ENCODE measurements around the gene DLST. TPM values are rescaled to one million over a fixed set of nuclear protein-coding genes. Genes with fewer than 3 reads are reported as not detected.

The DLST gene
- total RNA-seq = 67.1 and 70.2 TPM in 2 replicates

DNA sequence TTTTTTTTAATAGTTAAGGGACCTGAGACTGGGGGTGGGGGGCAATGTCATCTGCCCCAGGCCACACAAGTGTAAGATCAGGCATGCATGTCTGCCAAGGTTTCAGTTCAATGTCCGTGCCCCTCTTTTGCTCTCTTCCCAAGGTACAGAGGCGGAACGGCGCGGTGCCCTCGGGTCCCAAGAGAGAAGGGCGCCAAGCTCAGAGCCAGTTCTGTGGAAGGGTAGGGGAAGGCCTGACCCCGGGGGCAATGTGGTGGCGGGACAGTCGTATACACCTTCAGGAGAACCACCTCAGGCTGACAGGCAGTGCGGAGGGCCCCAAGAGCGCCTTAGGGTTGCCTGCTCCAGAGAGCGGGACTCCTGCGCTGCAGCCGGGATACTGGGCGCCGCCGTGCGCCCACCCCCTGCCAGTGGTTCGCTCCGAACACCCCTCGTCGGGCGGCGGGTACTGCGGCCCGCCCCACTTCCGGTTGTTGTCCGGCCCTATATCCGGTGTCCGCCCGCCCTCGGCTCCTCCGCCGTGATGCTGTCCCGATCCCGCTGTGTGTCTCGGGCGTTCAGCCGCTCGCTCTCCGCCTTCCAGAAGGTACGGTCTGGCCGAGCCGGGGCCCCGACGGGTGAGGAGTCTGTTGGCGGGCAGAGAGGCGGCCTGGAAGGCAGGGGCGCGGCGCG is at the start of gene DLST:
TSS of gene DLST (plus strand) at position 486 of the 672 bp plus-strand sequence. CDS start at position 524, 38 bp downstream.

DNA sequence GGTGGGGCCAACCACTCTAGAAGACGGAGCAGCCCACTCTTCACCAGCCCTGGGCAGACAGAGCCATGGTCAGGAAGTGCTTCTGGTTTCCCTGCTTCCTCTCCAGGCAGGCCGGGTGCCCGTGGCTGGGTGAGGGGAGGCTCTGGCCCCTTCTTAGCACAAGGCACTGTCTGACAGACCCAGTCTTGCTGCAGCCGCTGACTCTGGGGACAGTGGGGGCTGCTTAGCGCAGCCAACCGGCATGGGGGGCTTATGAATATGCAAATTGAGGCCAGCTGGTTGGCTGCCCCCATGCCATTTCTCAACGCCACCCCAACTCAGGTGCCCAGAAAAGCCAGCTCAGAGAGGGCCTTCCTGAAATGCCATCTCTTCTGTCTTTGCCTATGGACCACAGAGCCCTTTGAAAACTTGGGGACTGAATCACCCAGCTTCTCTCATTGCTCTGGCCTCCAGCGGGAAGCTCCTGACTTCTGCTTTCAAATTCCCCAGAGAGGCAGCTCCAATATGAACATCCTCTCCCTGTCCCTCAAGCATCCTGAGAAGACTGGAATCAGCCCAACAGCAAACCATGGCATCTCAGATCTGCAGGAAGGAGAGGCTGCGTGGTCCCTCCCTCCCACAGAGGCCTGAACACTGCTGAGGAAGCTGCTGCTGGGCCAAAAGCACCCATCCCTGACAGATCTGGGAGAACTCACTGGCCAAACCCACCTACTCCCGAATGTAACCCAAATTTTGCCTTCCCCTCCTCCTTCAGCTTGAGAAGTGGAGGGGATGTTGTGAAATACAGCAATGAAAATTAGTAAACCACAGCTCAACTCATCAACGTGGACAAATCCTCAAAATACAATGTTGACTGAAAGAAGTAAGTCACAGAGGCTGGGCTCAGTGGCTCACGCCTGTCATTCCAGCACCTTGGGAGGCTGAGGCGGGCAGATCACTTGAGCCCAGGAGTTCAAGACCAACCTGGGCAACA is 5.5 kb upstream of the DLST start, which contains the start of gene PROX2:
TSS of gene PROX2 (minus strand) at position 205 of the 973 bp plus-strand sequence. CDS start 12,311 bp downstream, outside the sequence.

DNA sequence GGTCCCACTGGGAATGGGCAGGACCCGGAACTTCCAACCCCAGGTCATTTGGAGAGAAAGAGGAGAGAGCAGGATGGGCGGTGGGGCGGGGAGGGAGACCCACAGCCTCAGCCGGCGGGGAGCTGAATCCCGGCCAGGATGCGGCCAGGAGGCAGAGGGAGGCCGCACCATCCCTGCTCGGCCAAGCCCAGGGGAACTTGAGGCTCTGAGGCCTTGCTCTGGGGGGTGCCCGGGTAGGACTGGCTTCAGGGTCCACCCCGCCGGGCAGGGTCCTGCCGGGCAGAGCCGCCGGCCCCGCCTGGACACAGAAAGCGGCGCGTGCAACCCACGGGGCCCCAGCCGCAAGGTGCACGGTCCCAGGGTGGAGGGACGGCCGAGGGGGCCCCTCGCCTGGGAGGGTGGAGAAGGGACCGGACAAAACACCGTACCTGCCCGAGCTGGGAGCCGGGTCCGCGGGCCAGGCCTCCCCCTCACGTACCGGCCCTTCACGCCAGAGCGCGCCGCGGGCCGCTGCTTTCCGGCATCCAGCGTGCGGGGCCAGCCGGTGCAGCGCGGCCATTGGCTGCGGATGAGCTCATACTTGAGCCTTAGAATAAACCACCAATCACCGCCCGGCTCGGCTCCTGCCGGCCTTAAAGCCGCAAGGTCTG is 41.2 kb downstream of the DLST start, which contains the start of gene RPS6KL1:
TSS of gene RPS6KL1 (minus strand) at position 509 of the 650 bp plus-strand sequence. CDS start 1,719 bp downstream, outside the sequence.

Other genes starting within 250 kb of the DLST start
- 28.0 and 31.5 TPM in 2 replicates for gene AREL1, start 168.8 kb upstream of the DLST start, total RNA-seq
- gene FCF1, start 168.8 kb upstream of the DLST start, total RNA-seq = 18.9 and 22.2 TPM in 2 replicates
- 14.4 and 18.1 TPM in 2 replicates for gene YLPM1, start 118.6 kb upstream of the DLST start, total RNA-seq
- gene PROX2, start 5.8 kb upstream of the DLST start, total RNA-seq = not detected in 2 replicates
- gene RPS6KL1, start 41.3 kb downstream of the DLST start, total RNA-seq = 2.1 and 3.3 TPM in 2 replicates
- gene PGF, start 73.7 kb downstream of the DLST start, total RNA-seq = 44.9 and 50.9 TPM in 2 replicates
- gene EIF2B2, start 121.0 kb downstream of the DLST start, total RNA-seq = 65.4 and 81.2 TPM in 2 replicates
- gene MLH3, start 169.6 kb downstream of the DLST start, total RNA-seq = 6.8 and 12.2 TPM in 2 replicates
- 9.1 and 27.3 TPM in 2 replicates for gene ACYP1, start 182.1 kb downstream of the DLST start, total RNA-seq
- 0.57 TPM in 1 of 2 replicates, not detected in the other for gene ZC2HC1C, start 187.7 kb downstream of the DLST start, total RNA-seq
- gene NEK9, start 245.1 kb downstream of the DLST start, total RNA-seq = 11.4 and 20.8 TPM in 2 replicates

Measured in hair follicular keratinocyte (primary cell).